Measurements from ENCODE around the gene SPANXA2.
"Not testable (repeated sequence)": the region's sequence is repeated elsewhere in the genome, so short reads cannot be mapped to it uniquely, and the experiment has no call there.

The SPANXA2 gene, protein sequence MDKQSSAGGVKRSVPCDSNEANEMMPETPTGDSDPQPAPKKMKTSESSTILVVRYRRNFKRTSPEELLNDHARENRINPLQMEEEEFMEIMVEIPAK

DNA sequence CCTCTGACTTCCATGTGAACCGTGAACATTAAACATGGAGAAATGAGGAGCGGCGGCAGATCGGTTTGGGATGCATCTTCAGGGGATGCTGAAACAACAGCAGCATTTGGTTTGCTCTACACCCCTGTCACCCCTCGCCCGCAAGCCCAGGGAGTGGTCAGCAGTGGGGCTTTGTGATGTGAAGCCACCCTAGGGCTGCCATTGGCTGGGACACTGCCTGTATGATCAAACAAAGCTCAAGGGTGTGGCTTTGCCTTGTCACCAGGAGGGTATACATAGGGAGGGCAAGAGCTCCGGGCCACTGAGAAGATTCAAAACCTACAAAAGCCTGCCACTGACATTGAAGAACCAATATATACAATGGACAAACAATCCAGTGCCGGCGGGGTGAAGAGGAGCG, at the start of gene SPANXA2:
Gene SPANXA2, plus strand, starts transcription at position 301 of the 400 bp plus-strand sequence. Its CDS starts 60 bp downstream, at position 361.
- DNase-seq (ENCODE audit: low read depth, low spot score), result not testable (repeated sequence)

DNA sequence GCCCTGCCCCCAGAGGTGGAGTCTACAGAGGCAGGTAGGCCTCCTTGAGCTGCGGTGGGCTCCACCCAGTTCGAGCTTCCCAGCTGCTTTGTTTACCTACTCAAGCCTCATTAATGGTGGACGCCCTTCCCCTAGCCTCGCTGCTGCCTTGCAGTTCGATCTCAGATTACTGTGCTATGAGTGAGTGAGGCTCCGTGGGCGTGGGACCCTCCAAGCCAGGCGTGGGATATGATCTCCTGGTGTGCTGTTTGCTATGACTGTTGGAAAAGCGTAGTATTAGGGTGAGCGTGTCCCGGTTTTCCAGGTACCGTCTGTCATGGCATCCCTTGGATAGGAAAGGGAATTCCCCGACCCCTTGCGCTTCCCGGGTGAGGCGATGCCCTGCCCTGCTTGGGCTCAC, 47.0 kb upstream of the SPANXA2 start:
- DNase-seq (ENCODE audit: low read depth, low spot score), result not testable (repeated sequence)

DNA sequence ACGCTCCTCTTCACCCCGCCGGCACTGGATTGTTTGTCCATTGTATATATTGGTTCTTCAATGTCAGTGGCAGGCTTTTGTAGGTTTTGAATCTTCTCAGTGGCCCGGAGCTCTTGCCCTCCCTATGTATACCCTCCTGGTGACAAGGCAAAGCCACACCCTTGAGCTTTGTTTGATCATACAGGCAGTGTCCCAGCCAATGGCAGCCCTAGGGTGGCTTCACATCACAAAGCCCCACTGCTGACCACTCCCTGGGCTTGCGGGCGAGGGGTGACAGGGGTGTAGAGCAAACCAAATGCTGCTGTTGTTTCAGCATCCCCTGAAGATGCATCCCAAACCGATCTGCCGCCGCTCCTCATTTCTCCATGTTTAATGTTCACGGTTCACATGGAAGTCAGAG, 4.9 kb upstream of the SPANXA2 start, which contains the start of gene SPANXA1:
Gene SPANXA1, minus strand, starts transcription at position 101 of the 400 bp plus-strand sequence. Its CDS starts 60 bp downstream, at position 41.
- not testable (repeated sequence) for DNase-seq (ENCODE audit: low read depth, low spot score)

DNA sequence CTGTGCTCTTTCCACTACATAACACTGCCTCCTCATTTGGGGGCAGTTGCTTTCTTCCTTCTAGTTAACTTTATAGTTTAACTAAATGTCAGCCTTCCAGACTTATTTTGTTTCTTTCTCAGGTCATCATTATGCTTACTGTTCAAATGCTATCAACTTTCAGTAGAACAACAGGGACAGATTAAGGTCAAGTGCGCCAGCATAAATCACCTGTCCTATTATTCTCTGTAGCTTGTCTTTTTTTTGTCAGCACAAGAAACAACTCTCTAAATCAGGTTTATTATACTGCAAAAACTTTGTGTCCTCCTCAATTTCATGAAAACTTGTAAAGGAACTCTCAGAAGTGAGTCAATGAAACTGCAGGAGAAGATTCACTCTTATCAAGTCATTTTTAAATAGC, 19.6 kb downstream of the SPANXA2 start:
- DNase-seq (ENCODE audit: low read depth, low spot score), result no peak

DNA sequence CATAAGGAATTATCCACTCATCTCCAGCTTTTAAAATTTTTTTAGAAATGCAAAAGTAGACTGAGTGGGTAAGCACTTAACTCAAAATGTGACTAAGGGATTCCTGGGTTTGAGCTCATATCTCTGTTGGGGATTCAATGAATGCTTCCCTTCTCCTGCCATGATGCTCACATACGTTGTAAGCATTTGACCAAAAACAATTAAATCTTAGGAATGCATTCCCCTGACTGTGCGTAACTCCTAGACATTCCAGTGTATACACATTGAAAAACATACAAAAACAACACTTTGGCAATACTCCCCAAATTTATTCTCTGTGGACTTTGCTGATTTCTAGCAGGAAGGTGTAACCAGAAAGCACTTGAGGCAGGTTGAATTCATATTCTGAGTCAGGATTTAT, 29.8 kb downstream of the SPANXA2 start:
- DNase-seq (ENCODE audit: low read depth, low spot score), result no peak

DNA sequence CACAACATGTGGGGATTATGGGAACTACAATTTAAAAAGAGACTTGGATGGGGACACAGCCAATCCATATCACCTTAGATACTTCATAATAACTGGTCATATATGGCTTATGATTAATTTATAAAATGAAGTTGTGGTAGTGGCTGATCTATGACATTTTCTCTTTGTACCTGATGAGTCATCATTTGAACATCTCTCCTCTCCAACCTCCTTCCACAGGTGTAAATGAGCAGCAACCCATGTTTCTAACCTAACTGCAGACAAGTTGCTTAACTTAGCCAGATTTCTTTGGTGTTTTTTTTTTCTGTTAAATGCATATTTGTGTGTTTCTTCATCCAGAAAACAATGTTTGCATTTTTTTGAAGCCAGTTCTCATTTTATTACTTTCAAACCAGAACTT, 42.6 kb downstream of the SPANXA2 start:
- DNase-seq (ENCODE audit: low read depth, low spot score), result no peak

DNA sequence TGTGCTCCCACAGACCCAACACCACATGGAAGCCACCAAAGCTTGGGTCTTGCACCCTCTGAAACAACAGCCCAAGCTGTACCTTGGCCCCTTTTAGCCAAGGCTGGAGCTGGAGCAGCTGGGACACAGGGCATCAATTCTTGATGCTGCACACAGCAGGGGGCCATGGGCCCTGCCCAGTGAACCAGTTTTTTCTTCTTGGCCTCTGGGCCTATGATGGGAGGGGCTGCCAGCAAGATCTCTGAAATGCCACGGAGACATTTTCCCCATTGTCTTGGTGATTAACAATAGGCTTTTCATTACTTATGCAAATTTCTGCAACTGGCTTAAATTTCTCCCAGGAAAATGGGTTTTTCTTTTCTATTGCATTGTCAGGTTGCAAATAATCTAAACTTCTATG, 49.0 kb downstream of the SPANXA2 start:
- DNase-seq (ENCODE audit: low read depth, low spot score), result no peak
